ENCODE results near the gene TSC2. TPM values are rescaled to one million over a fixed set of nuclear protein-coding genes. Genes with fewer than 3 reads are reported as not detected.
A peak's percentile ranks its signal among the peaks of the same experiment; 100 is the strongest.

Gene TSC2
- total and polyA plus RNA-seq, 12 donors = 18.6 to 333 (median 92.6) TPM

DNA sequence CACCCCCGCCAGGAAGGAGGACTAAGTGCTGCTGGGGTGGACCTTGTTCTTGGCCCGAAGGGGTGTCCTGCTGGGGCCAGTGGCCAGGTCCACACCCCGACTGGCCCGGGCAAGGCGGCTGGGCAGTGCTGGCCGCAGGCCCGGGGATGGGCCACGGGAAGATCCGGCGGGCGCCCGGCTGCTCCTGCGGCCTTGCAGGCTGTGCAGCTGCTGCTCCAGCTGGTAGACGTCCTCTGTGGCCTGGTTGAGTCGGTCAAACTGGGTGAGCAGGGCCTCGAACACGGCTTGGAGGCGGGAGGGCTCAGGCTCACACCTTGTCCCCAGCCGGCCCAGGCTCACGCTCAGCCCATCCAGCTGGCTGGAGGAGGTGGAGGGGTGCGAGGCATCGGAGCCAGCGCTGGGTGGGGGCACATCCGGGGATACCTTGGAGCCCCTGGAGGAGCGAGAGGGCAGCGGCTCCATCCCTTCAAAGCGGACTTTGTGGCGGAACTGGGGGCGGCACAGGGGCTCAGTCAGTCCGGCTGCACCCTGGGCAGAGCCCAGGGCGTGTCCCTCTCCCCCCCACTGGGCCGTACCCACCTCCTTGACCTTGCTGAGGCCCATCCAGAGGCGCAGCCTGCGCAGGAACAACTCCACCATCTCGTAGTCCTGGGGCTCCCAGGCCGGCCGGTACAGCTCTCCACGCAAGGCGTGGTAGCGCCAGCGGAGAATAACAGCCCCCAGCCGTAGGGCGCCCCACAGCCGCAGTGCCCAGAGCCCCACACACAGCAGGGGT lies 42.1 kb downstream of the TSC2 start:
- H3K36me3 ChIP-seq (replicated peaks in 1 of 2) = peaks cover 0 to 88% of the 10 kb centered on the region in 2 donors
- no peaks in the 10 kb centered on the region for H3K9me3 ChIP-seq (replicated peaks in 1 of 3)
- DNase-seq = peak in 6 of 7 donors; percentile 52 to 74 (median 59)
- 74 to 85% (median 80%) methylated on average over 24 to 44 of the region's 44 CpGs for WGBS, 4 donors
- intact Hi-C loops (cut with DNase I) = no loop called here
- no peaks in the 10 kb centered on the region for H3K27me3 ChIP-seq
- TF ChIP-seq, protein P1, sequence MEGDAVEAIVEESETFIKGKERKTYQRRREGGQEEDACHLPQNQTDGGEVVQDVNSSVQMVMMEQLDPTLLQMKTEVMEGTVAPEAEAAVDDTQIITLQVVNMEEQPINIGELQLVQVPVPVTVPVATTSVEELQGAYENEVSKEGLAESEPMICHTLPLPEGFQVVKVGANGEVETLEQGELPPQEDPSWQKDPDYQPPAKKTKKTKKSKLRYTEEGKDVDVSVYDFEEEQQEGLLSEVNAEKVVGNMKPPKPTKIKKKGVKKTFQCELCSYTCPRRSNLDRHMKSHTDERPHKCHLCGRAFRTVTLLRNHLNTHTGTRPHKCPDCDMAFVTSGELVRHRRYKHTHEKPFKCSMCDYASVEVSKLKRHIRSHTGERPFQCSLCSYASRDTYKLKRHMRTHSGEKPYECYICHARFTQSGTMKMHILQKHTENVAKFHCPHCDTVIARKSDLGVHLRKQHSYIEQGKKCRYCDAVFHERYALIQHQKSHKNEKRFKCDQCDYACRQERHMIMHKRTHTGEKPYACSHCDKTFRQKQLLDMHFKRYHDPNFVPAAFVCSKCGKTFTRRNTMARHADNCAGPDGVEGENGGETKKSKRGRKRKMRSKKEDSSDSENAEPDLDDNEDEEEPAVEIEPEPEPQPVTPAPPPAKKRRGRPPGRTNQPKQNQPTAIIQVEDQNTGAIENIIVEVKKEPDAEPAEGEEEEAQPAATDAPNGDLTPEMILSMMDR (IDR thresholded peaks at IDR 0.05) = no peak
- TF ChIP-seq POLR2A (IDR thresholded peaks at IDR 0.05) = no peak
- peaks cover 0 to 13% of the 10 kb centered on the region in 2 donors for H3K4me1 ChIP-seq (replicated peaks in 1 of 2)
- no peak overlapping the region for H3K4me3 ChIP-seq
- H3K27ac ChIP-seq = peak overlapping the region in 4 of 5 donors; percentile 60 to 86 (median 60)

DNA sequence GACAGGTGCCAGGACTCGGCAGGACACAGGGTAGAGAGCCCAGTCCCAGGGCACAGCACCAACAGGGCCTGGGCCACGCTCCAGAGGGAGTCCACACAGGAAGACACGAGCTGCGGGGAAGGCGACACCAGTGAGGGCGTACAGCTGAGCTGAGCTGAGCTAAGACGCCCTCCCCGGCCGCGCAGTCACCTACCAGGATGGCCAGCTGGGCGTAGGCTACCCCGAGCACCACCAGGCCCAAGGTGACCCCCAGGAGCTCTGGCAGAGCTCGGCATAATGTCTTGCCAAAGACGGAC lies 42.6 kb downstream of the TSC2 start:
- H3K27ac ChIP-seq = peak overlapping the region; percentile 21 to 86 (median 60)
- no peaks in the 10 kb centered on the region for H3K27me3 ChIP-seq
- H3K36me3 ChIP-seq (replicated peaks in 1 of 2) = peaks cover 0 to 88% of the 10 kb centered on the region in 2 donors
- no peak for TF ChIP-seq POLR2A (IDR thresholded peaks at IDR 0.05)
- TF ChIP-seq, protein P1 (IDR thresholded peaks at IDR 0.05) = no peak
- H3K4me1 ChIP-seq (replicated peaks in 1 of 2) = peaks cover 0 to 13% of the 10 kb centered on the region in 2 donors
- 76 to 86% (median 81%) methylated on average over 6 to 14 of the region's 14 CpGs; no CpG with 5 or more reads in 1 of the 4 donors for WGBS, 4 donors
- H3K9me3 ChIP-seq (replicated peaks in 1 of 3) = no peaks in the 10 kb centered on the region
- no peak overlapping the region for H3K4me3 ChIP-seq
- peak in 1 of 7 donors; percentile 26 for DNase-seq
- intact Hi-C loops (cut with DNase I) = no loop called here

DNA sequence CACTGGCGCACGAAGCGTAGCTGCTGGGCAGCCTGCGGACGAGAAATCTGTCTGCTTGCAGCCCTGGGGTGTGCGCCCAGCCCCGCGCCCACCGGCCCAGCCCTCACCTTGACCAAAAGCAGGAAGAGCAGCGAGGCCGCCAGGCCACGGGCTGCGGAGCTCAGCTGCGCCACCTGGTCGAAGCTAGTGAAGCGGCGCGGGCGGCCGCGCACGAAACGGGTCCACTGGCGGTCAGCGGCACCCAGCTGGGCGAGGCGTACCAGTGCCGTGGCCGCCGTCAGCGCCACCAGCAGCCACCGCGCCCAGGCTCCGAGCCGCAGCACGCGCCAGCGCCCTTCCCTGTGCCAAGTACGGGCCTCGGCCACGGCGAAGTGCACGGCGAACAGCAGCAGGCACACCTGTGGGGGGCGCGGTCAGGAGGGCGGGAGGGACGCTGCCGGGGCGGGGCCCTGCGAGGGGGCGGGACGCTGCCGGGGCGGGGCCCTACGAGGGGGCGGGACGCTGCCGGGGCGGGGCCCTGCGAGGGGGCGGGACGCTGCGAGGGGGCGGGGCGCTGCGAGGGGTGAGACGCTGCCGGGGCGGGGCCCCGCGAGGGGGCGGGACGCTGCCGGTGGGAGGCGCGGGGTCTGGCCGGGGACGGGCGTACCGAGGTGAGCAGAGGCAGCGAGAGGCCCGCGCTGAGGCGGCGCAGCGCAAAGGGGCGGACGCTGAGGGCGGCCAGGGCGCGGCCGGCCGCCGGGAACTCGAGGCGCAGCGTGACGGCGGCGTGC lies 43.2 kb downstream of the TSC2 start:
- H3K9me3 ChIP-seq (replicated peaks in 1 of 3) = no peaks in the 10 kb centered on the region
- peaks cover 0 to 13% of the 10 kb centered on the region in 2 donors for H3K4me1 ChIP-seq (replicated peaks in 1 of 2)
- WGBS, 4 donors = 26 to 86% (median 38%) methylated on average over 20 to 101 of the region's 101 CpGs
- peak; percentile 84 to 93 (median 90) for DNase-seq
- TF ChIP-seq, protein P1 (IDR thresholded peaks at IDR 0.05) = peak in 4 of 6 experiments; percentile 14 to 28 (median 20)
- peak in 1 of 2 donors; percentile 70 for TF ChIP-seq POLR2A (IDR thresholded peaks at IDR 0.05)
- H3K27ac ChIP-seq = peak overlapping the region; percentile 21 to 86 (median 60)
- H3K4me3 ChIP-seq = peak overlapping the region in 1 of 4 donors; percentile 32
- no peaks in the 10 kb centered on the region for H3K27me3 ChIP-seq
- intact Hi-C loops (cut with DNase I) = no loop called here
- H3K36me3 ChIP-seq (replicated peaks in 1 of 2) = peaks cover 0 to 89% of the 10 kb centered on the region in 2 donors

DNA sequence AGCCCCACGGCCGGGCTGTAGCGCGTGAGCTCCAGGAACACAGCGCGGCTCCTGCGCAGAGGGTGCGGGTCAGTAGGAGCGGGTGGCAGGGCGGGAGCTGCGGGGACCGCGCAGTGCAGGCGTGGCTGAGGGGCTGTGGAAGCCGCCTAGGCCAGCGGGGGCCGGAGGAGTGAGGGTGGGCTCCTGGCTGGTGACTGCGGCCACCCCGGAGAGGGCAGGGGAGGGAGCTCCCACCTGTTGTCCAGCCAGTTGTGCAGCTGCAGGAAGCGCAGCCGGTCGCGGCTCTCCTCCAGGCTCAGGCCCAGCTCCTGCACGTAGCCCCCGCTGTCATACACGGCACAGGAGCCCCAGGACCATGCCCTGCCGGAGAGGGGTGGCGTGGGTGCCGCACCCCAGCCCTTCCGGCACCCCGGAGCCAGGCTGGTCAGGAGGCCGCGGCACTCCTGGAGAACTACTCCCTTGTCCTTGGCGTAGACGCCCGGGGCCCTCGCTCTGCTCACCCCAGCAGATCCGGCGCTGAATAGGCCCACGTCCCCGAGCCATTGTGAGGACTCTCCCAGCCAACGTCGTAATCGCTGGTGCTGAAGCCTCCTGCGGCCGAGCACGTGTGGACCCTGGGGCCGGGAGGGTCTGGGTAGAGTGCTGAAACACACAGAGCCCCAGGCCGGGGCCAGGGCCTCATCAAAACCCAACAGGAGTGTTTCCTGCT lies 43.9 kb downstream of the TSC2 start:
- Histone ChIP-seq H3K27ac (peak overlapping the region in 3 of 5 donors; percentile 60 to 86 (median 76)), H3K4me3 (peak overlapping the region in 1 of 4 donors; percentile 28), H3K27me3 (no peaks in the 10 kb centered on the region), H3K9me3 (replicated peaks in 1 of 3) (no peaks in the 10 kb centered on the region), H3K4me1 (replicated peaks in 1 of 2) (peaks cover 0 to 13% of the 10 kb centered on the region in 2 donors), H3K36me3 (replicated peaks in 1 of 2) (peaks cover 0 to 89% of the 10 kb centered on the region in 2 donors)
- DNase-seq = peak in 1 of 7 donors; percentile 19
- intact Hi-C loops (cut with DNase I) = no loop called here
- no peak for TF ChIP-seq POLR2A (IDR thresholded peaks at IDR 0.05)
- TF ChIP-seq, protein P1 (IDR thresholded peaks at IDR 0.05) = no peak
- WGBS, 4 donors = 48 to 81% (median 58%) methylated on average over 13 to 49 of the region's 49 CpGs
